ENCODE results near the gene UBE2D1. TPM values are rescaled to one million over a fixed set of nuclear protein-coding genes. Genes with fewer than 3 reads are reported as not detected.

UBE2D1 gene
- total RNA-seq, 1 experiment from 2014 or later = 21.0 TPM

GRCh38 chr10:58328233-58328632, 6.6 kb upstream of the UBE2D1 start:
- ChIA-PET POLR2A (no interaction called here), CTCF (no interaction called here)
- Histone ChIP-seq H3K27me3 (ENCODE audit: control insufficient read depth, insufficient read depth, low read length) (peaks cover 3% of the 10 kb centered on the region; the same call in 1 of the 2 replicates), H3K27ac (ENCODE audit: low read length) (no peak overlapping the region), H3K4me1 (ENCODE audit: control insufficient read depth, insufficient read depth, low read length) (no peaks in the 10 kb centered on the region), H3K36me3 (ENCODE audit: control insufficient read depth, insufficient read depth, low read length) (no peaks in the 10 kb centered on the region), H3K4me3 (ENCODE audit: low read depth in 2 of 2, low read length in 2 of 2) (no peak overlapping the region), H3K9me3 (ENCODE audit: control insufficient read depth, insufficient read depth, low read depth, low read length) (no peaks in the 10 kb centered on the region)
- no peak for TF ChIP-seq REST (IDR thresholded peaks at IDR 0.05; ENCODE audit: insufficient read depth in 1 of 2, low read depth in 2 of 2, low read length in 1 of 2)
- no peak for TF ChIP-seq SIN3A (IDR thresholded peaks at IDR 0.05; ENCODE audit: borderline replicate concordance, insufficient read depth, low read depth, low read length)
- TF ChIP-seq POLR2AphosphoS5 (IDR thresholded peaks at IDR 0.05; ENCODE audit: low read depth, low read length) = no peak
- TF ChIP-seq CTCF (IDR thresholded peaks at IDR 0.05) = no peak
- no peak for TF ChIP-seq TCF7L2 (IDR thresholded peaks at IDR 0.05; ENCODE audit: low read depth, low read length)
- ATAC-seq (no peak), DNase-seq (ENCODE audit: low read depth, low spot score) (no peak)
- intact Hi-C loops (cut with micrococcal nuclease; ENCODE audit: unreplicated experiment) = no loop called here
- no TSS peak for BruUV-seq (replicated peaks)
- in situ Hi-C loops (cut with HindIII; ENCODE audit: low pct_unique_long_range_greater_than_20kb, low sequenced_read_pairs) = no loop called here

GRCh38 chr10:58330431-58330830, 4.4 kb upstream of the UBE2D1 start:
- H3K4me1 ChIP-seq (ENCODE audit: control insufficient read depth, insufficient read depth, low read length) = no peaks in the 10 kb centered on the region
- H3K9me3 ChIP-seq (ENCODE audit: control insufficient read depth, insufficient read depth, low read depth, low read length) = no peaks in the 10 kb centered on the region
- H3K27ac ChIP-seq (ENCODE audit: low read length) = no peak overlapping the region
- DNase-seq (ENCODE audit: low read depth, low spot score) (no peak), ATAC-seq (no peak)
- CTCF ChIA-PET = no interaction called here
- in situ Hi-C loops (cut with HindIII; ENCODE audit: low pct_unique_long_range_greater_than_20kb, low sequenced_read_pairs) (no loop called here), intact Hi-C loops (cut with micrococcal nuclease; ENCODE audit: unreplicated experiment) (no loop called here)
- no peak for TF ChIP-seq SIN3A (IDR thresholded peaks at IDR 0.05; ENCODE audit: borderline replicate concordance, insufficient read depth, low read depth, low read length)
- no peak for TF ChIP-seq TCF7L2 (IDR thresholded peaks at IDR 0.05; ENCODE audit: low read depth, low read length)
- no peak for TF ChIP-seq POLR2AphosphoS5 (IDR thresholded peaks at IDR 0.05; ENCODE audit: low read depth, low read length)
- TF ChIP-seq REST (IDR thresholded peaks at IDR 0.05; ENCODE audit: insufficient read depth in 1 of 2, low read depth in 2 of 2, low read length in 1 of 2) = no peak
- TF ChIP-seq CTCF (IDR thresholded peaks at IDR 0.05) = no peak
- no peak overlapping the region for H3K4me3 ChIP-seq (ENCODE audit: low read depth in 2 of 2, low read length in 2 of 2)
- H3K27me3 ChIP-seq (ENCODE audit: control insufficient read depth, insufficient read depth, low read length) = peaks cover 3% of the 10 kb centered on the region; the same call in 1 of the 2 replicates
- BruUV-seq (replicated peaks) = no TSS peak
- POLR2A ChIA-PET = no interaction called here
- H3K36me3 ChIP-seq (ENCODE audit: control insufficient read depth, insufficient read depth, low read length) = no peaks in the 10 kb centered on the region; the same call in 1 of the 2 replicates

Data from Panc1 (cell line).